ENCODE results near the gene CACNA2D4. TPM values are rescaled to one million over a fixed set of nuclear protein-coding genes. Genes with fewer than 3 reads are reported as not detected.

The CACNA2D4 gene
- total RNA-seq, 1 donor = 0.27 TPM

DNA sequence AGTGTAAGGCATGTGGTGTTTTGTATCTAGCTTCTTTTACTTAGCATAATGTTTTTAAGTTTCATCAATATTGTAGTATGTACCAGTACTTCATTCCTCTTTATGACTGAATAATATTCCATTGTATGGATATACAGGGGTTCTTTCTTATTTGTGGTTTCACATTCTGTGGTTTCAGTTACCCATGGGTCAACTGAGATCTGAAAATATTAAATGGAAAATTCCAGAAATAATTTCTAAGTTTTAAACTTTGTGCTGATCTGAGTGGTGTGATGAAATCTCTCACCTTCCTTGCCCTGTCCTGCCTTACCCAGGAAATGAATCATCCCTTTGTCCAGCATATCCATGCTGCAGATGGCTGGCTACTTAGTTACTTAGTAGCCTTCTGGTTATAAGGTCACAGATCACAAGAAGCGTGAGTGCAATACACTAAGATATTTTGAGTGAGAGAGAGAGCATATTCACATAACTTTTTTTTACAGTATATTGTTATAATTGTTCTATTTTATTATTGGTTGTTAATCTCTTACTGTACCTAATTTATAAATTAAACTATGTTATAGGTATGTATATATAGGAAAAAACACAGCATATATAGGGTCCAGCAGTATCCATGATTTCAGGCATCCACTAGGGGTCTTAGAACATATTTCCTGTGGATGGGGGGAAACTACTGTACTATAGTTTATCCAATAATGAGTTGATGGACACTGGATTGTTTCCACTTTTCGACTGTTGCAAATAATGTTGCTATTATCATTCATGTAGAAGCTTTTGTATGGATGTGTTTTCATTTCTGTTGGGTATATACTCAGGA, 157.7 kb downstream of the CACNA2D4 start:
- no peak overlapping the region for H3K4me3 ChIP-seq (ENCODE audit: low read depth, low read length)
- DNase-seq (ENCODE audit: low read depth) = peak; percentile 29
- TF ChIP-seq, protein P1, sequence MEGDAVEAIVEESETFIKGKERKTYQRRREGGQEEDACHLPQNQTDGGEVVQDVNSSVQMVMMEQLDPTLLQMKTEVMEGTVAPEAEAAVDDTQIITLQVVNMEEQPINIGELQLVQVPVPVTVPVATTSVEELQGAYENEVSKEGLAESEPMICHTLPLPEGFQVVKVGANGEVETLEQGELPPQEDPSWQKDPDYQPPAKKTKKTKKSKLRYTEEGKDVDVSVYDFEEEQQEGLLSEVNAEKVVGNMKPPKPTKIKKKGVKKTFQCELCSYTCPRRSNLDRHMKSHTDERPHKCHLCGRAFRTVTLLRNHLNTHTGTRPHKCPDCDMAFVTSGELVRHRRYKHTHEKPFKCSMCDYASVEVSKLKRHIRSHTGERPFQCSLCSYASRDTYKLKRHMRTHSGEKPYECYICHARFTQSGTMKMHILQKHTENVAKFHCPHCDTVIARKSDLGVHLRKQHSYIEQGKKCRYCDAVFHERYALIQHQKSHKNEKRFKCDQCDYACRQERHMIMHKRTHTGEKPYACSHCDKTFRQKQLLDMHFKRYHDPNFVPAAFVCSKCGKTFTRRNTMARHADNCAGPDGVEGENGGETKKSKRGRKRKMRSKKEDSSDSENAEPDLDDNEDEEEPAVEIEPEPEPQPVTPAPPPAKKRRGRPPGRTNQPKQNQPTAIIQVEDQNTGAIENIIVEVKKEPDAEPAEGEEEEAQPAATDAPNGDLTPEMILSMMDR (IDR thresholded peaks at IDR 0.05; ENCODE audit: insufficient read depth, low read length) = no peak

DNA sequence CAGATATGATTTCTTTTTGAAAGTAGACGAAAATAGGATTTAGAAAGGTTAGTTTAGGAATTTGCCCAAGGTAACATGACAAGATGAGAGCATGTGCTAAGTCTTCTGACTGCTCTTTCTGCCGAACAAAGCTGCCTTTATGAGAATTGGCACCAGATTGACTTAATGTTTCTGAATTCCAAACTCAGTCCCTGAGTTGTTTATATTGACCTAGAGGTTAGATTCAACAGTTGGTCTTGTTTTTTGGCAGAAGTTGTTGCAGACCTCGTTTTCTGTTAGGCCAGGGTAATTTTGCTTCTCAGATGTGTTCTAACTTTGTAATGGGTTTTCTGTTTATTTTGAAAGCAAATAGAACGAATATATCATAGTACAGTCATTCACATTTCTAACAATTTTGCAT, 159.6 kb downstream of the CACNA2D4 start:
- no peak for DNase-seq (ENCODE audit: low read depth)
- TF ChIP-seq, protein P1 (IDR thresholded peaks at IDR 0.05; ENCODE audit: insufficient read depth, low read length) = no peak
- H3K4me3 ChIP-seq (ENCODE audit: low read depth, low read length) = no peak overlapping the region

DNA sequence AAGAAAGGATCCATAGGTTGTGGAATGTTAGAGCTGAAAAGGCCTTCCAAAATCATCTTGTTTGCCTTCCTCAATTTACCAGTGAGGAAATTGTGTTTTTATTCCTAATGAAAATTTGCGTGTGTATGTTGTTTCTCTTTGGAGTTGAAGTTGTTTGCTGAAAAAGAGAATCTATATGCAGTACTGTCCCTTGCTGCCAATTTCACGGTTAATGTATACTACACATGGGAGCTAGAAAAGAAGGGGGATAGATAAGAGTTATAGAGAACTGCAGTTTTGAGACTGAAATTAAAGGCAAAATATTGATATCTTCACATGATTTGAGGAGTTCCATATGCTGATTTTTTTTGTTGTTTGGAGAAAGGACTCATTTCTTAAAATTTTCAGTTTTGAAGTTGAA, 160.1 kb downstream of the CACNA2D4 start:
- no peak overlapping the region for H3K4me3 ChIP-seq (ENCODE audit: low read depth, low read length)
- no peak for DNase-seq (ENCODE audit: low read depth)
- TF ChIP-seq, protein P1 (IDR thresholded peaks at IDR 0.05; ENCODE audit: insufficient read depth, low read length) = no peak

DNA sequence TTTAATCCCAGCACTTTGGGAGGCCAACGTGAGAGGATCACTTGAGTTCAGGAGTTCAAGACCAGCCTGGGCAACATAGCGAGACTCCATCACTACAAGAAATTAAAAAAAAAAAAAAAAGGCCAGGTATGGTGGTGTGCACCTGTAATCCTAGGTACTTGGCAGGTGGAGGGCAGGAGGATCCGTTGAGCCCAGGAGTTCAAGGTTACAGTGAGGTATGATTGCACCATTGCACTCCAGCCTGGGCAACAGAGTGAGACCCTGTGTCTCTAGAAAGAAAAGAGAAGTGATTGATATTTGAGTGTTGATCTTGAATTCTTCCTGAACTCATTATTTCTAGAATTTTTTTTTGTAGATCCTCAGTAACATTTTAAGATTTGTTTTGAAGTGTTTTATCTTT, 168.2 kb downstream of the CACNA2D4 start:
- H3K4me3 ChIP-seq (ENCODE audit: low read depth, low read length) = no peak overlapping the region
- TF ChIP-seq, protein P1 (IDR thresholded peaks at IDR 0.05; ENCODE audit: insufficient read depth, low read length) = no peak
- DNase-seq (ENCODE audit: low read depth) = no peak

DNA sequence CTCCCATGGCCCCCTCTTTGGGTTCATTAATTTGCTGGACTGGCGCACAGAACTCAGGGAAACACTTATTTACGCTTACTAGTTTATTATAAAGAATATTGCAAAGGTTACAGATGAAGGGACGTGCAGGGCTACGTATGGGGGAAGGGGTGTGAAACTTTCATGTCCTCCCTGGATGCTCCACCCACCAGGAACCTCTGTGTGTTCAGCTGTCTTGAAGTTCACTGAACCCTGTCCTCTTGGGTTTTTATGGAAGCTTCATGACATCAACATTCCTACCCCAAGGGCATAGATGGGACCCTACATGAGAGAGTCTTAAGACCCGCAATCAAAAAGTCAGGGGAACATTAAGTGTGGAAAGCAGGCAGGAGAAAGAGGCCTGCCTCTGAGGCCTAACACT, 169.4 kb downstream of the CACNA2D4 start:
- TF ChIP-seq, protein P1 (IDR thresholded peaks at IDR 0.05; ENCODE audit: insufficient read depth, low read length) = no peak
- H3K4me3 ChIP-seq (ENCODE audit: low read depth, low read length) = no peak overlapping the region
- DNase-seq (ENCODE audit: low read depth) = no peak

DNA sequence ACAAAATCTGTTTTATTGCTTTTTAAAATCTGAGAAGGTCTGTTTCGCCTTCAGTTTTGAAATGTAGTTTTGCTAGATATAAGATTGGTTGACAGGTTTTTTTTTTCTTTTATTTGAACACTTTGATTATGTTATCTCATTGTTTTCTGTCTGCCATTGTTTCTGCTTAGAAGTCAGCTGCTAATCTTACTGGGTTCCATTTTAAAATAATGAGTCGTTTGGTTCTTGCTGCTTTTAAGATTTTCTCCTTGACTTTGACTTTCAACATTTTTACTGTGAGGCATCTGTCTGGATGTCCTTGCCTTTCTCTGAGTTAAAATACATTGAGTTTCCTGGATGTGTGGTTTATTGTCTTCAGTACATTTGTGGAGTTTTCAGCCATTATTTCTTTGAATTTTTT, 170.8 kb downstream of the CACNA2D4 start:
- TF ChIP-seq, protein P1 (IDR thresholded peaks at IDR 0.05; ENCODE audit: insufficient read depth, low read length) = no peak
- no peak overlapping the region for H3K4me3 ChIP-seq (ENCODE audit: low read depth, low read length)
- no peak for DNase-seq (ENCODE audit: low read depth)

DNA sequence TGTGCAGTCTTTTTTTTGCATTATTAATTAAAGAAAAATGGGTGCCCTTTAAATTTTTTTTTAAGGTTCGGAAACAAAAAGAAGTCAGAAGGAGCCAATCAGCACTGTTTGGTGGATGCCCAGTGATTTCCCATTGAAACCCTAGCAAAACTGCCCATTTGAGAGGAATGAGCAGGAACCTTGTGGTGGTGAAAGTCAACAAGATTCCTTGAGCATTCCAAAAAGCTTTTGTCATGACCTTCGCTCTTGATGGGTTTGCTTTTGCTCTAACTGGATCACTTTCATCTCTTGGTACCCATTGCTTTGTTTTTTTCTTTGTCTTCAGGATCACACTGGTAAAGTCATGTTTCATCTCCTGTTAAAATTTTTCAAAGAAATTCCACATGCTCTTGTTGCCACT, 173.5 kb downstream of the CACNA2D4 start:
- TF ChIP-seq, protein P1 (IDR thresholded peaks at IDR 0.05; ENCODE audit: insufficient read depth, low read length) = no peak
- no peak for DNase-seq (ENCODE audit: low read depth)
- H3K4me3 ChIP-seq (ENCODE audit: low read depth, low read length) = no peak overlapping the region
